HL-60 (cell line): ENCODE results near the gene ALMS1.
"Not testable (repeated sequence)": the region's sequence is repeated elsewhere in the genome, so short reads cannot be mapped to it uniquely, and the experiment has no call there.

Experiments used
- DNase-seq, 2 experiments: peaks; one replicate each; pipeline ENCODE4 v3.0.0-alpha.2; 2010 to 2020; ENCODE audit warnings: low read depth in 1 of 2, low spot score in 1 of 2
- H3K27ac ChIP-seq: fragments of 250-450 bp; sonication (Bioruptor Pico); replicated peaks from 2 replicates; pipeline ENCODE4 v1.5.1; 2020; ENCODE audit warnings: mild to moderate bottlenecking, moderate library complexity
- H3K27me3 ChIP-seq: fragments of 250-450 bp; sonication (Bioruptor Pico); 2 replicates; pipeline ENCODE4 v1.5.1; 2021; ENCODE audit warnings: mild to moderate bottlenecking, moderate library complexity; ENCODE audit not compliant: insufficient read depth, poor library complexity, severe bottlenecking
- H3K4me3 ChIP-seq: replicated peaks from 2 replicates; pipeline ENCODE4 v1.5.1; 2011; ENCODE audit warnings: mild to moderate bottlenecking, control low read depth, low read length; ENCODE audit not compliant: insufficient read depth
- GABPA ChIP-seq: IDR thresholded peaks from 2 replicates; pipeline ENCODE4 v1.6.1; 2012; ENCODE audit warnings: low read depth
- POLR2AphosphoS5 ChIP-seq: IDR thresholded peaks from 2 replicates; pipeline ENCODE4 v1.6.1; 2012; ENCODE audit warnings: low read depth
- SPI1 ChIP-seq: IDR thresholded peaks from 2 replicates; pipeline ENCODE4 v1.6.1; 2012; ENCODE audit warnings: low read depth, mild to moderate bottlenecking, borderline replicate concordance
- TF ChIP-seq, protein P1 (sequence below): IDR thresholded peaks from one replicate; pipeline ENCODE4 v1.5.1; 2011; ENCODE audit warnings: low read length, control low read depth, inconsistent platforms; ENCODE audit not compliant: insufficient read depth
- TF ChIP-seq, protein P2 (sequence below): IDR thresholded peaks from 2 replicates; pipeline ENCODE4 v1.6.1; 2012; ENCODE audit warnings: low read depth; ENCODE audit not compliant: insufficient replicate concordance

Gene ALMS1

DNA sequence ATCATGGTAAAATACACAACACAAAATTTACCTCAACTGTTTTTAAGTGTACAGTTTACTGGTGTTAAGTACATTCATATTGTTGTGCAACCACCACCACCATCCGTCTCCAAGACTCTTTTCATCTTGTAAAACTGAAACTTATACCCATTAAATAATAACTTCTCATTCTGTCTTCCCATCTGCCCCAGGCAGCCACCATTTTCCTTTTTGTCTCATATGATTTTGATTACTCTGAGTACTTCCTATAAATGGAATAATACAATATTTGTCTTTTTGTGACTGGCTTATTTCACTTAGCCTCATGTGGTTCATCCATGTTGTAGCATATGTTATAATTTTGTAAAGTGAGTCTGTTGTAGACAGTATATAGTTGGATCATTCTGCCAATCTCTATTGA is 82.7 kb downstream of the ALMS1 start:
- no peak for DNase-seq
- no peak overlapping the region for H3K27ac ChIP-seq
- no peaks in the 10 kb centered on the region for H3K27me3 ChIP-seq
- no peak overlapping the region for H3K4me3 ChIP-seq
- TF ChIP-seq SPI1: no peak

DNA sequence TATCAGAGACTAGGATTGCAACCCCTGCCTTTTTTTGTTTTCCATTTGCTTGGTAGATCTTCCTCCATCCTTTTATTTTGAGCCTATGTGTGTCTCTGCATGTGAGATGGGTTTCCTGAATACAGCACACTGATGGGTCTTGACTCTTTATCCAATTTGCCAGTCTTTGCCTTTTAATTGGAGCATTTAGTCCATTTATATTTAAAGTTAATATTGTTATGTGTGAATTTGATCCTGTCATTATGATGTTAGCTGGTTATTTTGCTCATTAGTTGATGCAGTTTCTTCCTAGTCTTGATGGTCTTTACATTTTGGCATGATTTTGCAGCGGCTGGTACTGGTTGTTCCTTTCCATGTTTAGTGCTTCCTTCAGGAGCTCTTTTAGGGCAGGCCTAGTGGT is 98.2 kb downstream of the ALMS1 start:
- H3K27ac ChIP-seq, H3K27me3 ChIP-seq, H3K4me3 ChIP-seq, DNase-seq: not testable (repeated sequence)

DNA sequence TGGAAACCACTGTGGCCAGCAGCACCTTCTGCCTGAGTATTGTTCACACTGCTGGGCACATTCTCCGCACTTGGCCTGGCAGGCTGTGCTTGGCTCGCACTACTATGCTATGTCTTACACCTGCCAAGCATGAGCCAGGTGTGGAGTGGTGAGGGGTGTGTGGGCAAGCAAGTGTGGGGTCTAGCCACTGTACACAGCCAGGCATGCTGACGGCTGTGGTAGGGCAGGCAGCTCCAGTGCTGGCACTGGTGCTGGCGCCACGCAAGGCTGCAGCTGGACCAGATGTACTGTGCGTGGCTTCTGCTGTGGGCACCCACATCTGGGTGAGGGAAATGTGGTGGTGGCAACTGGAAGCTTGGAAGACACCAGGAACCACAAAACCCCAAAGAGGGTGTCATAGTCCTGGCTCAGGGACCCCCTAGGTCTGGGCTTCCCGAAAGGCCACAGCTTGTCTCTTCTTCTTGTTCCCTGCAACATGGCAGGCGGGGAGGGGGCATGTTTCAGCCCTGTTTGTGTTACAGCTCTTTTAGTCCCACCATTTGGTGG is 101.5 kb downstream of the ALMS1 start:
- Histone ChIP-seq H3K27me3 (no peaks in the 10 kb centered on the region), H3K27ac (no peak overlapping the region), H3K4me3 (no peak overlapping the region)
- DNase-seq: no peak
- TF ChIP-seq, protein P1, sequence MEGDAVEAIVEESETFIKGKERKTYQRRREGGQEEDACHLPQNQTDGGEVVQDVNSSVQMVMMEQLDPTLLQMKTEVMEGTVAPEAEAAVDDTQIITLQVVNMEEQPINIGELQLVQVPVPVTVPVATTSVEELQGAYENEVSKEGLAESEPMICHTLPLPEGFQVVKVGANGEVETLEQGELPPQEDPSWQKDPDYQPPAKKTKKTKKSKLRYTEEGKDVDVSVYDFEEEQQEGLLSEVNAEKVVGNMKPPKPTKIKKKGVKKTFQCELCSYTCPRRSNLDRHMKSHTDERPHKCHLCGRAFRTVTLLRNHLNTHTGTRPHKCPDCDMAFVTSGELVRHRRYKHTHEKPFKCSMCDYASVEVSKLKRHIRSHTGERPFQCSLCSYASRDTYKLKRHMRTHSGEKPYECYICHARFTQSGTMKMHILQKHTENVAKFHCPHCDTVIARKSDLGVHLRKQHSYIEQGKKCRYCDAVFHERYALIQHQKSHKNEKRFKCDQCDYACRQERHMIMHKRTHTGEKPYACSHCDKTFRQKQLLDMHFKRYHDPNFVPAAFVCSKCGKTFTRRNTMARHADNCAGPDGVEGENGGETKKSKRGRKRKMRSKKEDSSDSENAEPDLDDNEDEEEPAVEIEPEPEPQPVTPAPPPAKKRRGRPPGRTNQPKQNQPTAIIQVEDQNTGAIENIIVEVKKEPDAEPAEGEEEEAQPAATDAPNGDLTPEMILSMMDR: no peak
- TF ChIP-seq GABPA (no peak), POLR2AphosphoS5 (no peak), SPI1 (no peak)
- TF ChIP-seq, protein P2, sequence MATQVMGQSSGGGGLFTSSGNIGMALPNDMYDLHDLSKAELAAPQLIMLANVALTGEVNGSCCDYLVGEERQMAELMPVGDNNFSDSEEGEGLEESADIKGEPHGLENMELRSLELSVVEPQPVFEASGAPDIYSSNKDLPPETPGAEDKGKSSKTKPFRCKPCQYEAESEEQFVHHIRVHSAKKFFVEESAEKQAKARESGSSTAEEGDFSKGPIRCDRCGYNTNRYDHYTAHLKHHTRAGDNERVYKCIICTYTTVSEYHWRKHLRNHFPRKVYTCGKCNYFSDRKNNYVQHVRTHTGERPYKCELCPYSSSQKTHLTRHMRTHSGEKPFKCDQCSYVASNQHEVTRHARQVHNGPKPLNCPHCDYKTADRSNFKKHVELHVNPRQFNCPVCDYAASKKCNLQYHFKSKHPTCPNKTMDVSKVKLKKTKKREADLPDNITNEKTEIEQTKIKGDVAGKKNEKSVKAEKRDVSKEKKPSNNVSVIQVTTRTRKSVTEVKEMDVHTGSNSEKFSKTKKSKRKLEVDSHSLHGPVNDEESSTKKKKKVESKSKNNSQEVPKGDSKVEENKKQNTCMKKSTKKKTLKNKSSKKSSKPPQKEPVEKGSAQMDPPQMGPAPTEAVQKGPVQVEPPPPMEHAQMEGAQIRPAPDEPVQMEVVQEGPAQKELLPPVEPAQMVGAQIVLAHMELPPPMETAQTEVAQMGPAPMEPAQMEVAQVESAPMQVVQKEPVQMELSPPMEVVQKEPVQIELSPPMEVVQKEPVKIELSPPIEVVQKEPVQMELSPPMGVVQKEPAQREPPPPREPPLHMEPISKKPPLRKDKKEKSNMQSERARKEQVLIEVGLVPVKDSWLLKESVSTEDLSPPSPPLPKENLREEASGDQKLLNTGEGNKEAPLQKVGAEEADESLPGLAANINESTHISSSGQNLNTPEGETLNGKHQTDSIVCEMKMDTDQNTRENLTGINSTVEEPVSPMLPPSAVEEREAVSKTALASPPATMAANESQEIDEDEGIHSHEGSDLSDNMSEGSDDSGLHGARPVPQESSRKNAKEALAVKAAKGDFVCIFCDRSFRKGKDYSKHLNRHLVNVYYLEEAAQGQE: no peak

DNA sequence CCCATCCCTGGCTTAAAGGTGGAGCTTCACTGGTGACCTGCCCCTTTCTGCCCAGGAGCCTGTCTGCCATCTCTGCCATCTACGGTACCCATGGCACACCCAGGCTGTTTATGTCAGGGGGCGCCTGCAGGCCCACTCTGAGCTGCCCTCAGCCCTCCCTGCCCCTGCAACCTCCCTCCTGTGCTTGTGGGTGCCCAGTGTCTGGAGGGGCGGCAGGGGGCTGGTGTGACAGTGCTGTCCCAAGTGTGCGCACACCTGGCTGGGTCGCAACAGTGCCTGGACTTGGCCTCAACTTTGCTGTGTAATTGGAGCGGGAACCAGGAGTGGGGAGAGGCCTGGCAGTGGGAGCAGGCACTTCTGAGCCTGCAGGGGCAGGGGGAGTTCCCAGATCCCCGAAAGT is 102.4 kb downstream of the ALMS1 start:
- DNase-seq: no peak
- Histone ChIP-seq H3K27me3 (no peaks in the 10 kb centered on the region), H3K27ac (no peak overlapping the region), H3K4me3 (no peak overlapping the region)
- TF ChIP-seq SPI1 (no peak), GABPA (no peak), POLR2AphosphoS5 (no peak)
- TF ChIP-seq, protein P2: no peak
- TF ChIP-seq, protein P1: no peak

DNA sequence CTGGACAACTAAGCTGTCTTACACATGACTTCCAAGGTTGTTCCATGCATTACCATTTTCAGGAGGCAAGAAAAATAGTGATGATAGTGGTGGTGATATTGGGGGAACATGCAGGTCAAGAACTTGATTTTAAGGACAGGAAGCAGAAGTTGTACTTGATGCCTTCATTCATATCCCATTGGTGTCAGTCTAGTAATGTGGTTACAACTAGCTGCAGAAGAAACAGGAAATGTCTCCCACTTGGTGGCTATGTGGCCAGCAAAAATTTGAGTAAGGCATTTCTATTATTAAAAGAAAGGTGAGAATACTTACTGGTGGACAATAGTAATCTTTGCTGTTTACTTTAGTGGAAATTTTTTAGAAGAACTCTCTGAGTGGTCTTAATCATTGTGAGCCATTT is 103.4 kb downstream of the ALMS1 start:
- TF ChIP-seq SPI1: peak; percentile 56; the same call in 1 of the 2 replicates
- TF ChIP-seq POLR2AphosphoS5: no peak
- H3K4me3 ChIP-seq: no peak overlapping the region
- peak in 1 of 2 experiments; percentile 36 for DNase-seq
- no peak overlapping the region for H3K27ac ChIP-seq
- no peaks in the 10 kb centered on the region for H3K27me3 ChIP-seq
